ENCODE data around the gene RRAGD.
A peak's percentile ranks its signal among the peaks of the same experiment; 100 is the strongest.

The RRAGD gene

DNA sequence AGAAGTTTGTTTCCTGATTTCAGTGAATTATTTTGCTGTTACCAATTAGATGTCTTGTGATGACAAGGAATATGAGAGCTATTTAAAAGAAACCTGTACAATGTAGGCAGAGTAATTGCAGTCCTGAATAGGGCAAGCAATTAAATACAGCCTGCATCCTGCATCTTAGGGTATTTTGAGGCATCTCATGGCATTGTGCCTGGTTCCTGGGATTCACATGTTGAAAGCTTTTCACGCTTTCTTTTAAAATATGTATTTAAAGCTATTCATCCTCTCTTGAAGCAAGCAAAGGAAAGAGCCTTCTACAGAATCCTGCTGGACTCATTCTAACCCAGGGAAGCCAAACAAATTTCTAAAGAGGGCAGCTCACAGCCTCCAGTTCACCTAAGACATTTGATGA is 4.7 kb upstream of the RRAGD start:
- no peaks in the 10 kb centered on the region for H3K27me3 ChIP-seq
- no peak overlapping the region for H3K4me3 ChIP-seq (ENCODE audit: low read depth, low read length)
- TF ChIP-seq, protein P1, sequence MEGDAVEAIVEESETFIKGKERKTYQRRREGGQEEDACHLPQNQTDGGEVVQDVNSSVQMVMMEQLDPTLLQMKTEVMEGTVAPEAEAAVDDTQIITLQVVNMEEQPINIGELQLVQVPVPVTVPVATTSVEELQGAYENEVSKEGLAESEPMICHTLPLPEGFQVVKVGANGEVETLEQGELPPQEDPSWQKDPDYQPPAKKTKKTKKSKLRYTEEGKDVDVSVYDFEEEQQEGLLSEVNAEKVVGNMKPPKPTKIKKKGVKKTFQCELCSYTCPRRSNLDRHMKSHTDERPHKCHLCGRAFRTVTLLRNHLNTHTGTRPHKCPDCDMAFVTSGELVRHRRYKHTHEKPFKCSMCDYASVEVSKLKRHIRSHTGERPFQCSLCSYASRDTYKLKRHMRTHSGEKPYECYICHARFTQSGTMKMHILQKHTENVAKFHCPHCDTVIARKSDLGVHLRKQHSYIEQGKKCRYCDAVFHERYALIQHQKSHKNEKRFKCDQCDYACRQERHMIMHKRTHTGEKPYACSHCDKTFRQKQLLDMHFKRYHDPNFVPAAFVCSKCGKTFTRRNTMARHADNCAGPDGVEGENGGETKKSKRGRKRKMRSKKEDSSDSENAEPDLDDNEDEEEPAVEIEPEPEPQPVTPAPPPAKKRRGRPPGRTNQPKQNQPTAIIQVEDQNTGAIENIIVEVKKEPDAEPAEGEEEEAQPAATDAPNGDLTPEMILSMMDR (IDR thresholded peaks at IDR 0.05; ENCODE audit: low read depth, low read length): no peak
- H3K36me3 ChIP-seq: no peaks in the 10 kb centered on the region
- no peaks in the 10 kb centered on the region for H3K9me3 ChIP-seq
- no peak for DNase-seq
- H3K4me1 ChIP-seq: peaks cover 5% of the 10 kb centered on the region; the same call in 1 of the 2 replicates

DNA sequence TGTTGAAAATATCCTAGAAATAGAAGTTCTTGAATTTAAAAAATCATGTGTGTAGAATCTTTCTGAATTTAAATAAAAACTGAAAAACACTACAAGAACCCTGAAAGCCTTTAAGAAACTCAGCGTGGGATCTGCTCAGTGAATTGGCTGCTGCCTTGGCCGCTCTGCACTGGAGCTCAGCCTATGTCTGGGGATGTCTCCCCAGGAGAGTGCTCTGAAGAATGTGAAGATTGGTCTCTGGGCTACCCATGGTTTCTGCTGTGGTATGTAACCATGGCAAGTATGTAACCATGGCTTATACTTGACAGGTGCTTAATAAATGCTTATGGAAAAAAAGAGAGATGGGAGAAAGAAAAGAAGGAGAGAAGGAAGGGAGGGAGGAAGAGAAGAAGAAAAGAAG is 3.1 kb upstream of the RRAGD start:
- H3K4me3 ChIP-seq (ENCODE audit: low read depth, low read length): no peak overlapping the region
- no peaks in the 10 kb centered on the region for H3K36me3 ChIP-seq
- no peaks in the 10 kb centered on the region for H3K27me3 ChIP-seq
- no peak for DNase-seq
- no peaks in the 10 kb centered on the region for H3K9me3 ChIP-seq
- TF ChIP-seq, protein P1 (IDR thresholded peaks at IDR 0.05; ENCODE audit: low read depth, low read length): no peak
- peaks cover 8% of the 10 kb centered on the region for H3K4me1 ChIP-seq

DNA sequence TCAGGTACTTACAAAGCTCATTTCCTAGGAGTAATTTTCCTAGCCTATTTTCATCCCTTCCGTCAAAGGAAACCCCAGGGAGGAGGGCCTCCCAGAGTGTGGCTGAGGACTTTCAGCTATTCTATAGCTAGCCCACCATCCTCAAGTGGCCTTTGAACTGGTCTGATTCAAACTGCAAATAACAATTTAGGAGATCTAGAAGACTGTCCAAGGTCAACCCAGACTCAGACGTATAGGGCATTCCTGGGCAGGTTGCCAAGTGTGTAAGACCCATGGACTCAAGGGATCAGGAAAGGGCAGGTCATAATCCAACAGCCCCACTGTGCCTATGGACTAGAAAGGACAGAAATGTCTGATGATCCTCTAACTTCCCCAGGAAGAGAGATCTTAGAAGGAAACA is 2.1 kb upstream of the RRAGD start:
- TF ChIP-seq, protein P1 (IDR thresholded peaks at IDR 0.05; ENCODE audit: low read depth, low read length): no peak
- Histone ChIP-seq H3K27me3 (no peaks in the 10 kb centered on the region), H3K4me1 (peaks cover 8% of the 10 kb centered on the region), H3K36me3 (no peaks in the 10 kb centered on the region), H3K4me3 (ENCODE audit: low read depth, low read length) (no peak overlapping the region), H3K9me3 (no peaks in the 10 kb centered on the region)
- no peak for DNase-seq

DNA sequence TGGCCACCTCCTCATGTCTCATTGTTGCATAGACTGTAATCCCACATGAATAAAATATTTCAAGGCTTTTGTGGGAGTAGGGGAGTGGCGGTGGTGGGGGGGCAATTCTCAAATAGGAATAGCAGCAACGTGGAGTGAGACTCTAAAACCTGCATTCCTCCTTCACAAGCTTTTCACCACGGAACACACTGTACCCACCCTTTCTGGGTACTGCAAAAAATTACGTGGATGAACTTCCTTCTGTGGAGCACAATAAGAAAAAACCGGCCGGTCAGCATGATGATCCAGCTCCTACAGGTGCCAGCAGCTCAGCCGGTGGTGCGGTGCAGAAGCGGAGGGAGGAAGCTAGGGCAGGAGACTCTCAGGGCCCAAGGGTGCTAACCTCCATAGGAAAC is 930 bp upstream of the RRAGD start:
- no peak for DNase-seq
- Histone ChIP-seq H3K4me3 (ENCODE audit: low read depth, low read length) (peak overlapping the region; percentile 78), H3K36me3 (no peaks in the 10 kb centered on the region), H3K27me3 (no peaks in the 10 kb centered on the region), H3K9me3 (no peaks in the 10 kb centered on the region), H3K4me1 (peaks cover 8% of the 10 kb centered on the region)
- TF ChIP-seq, protein P1 (IDR thresholded peaks at IDR 0.05; ENCODE audit: low read depth, low read length): no peak

DNA sequence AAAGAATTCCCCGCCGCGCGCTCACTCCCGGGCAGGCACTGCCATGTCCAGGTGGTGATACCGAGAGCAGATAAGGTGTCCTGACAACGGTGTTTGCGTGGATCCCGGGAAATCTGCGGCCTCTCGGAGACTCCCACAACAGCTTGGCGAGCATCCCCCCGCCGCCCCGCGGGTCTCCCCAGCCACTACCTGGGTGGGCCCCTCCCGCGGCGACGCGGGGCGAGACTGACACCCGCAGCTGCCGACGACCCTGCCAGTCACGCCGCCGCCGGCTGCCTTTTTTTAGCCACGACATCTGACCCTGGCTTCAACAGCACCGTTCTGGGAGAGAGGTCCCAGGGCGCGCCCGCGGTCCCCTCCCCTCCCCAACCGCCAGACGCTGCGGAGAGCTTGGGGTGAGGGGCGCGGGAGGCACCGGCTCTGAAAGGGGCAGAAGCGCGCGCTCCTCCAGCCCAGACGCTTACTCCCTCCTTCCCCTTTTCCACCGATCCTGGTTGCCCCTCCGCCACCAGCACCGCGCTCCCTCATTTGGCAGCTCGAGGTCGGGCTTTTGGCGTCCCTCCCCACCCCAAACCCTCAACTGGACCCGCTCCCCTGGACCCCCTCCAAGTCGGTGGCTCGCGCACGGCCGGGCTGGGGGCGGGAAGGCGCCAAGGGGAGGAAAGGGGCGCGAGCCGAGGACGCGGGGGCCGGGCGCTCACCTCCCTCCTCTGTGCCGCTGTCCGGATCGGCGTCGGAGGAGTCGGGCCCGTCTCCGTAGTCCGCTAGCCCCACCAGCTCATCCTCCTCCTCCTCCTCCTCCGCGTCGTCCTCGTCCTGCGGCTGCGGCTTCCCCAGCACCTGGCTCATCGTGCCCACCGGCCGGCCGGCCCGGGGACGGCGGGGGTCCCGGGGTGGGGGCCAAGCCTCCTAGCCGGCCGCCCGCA is 665 bp downstream of the RRAGD start:
- H3K36me3 ChIP-seq: no peaks in the 10 kb centered on the region
- peak overlapping the region; percentile 78 for H3K4me3 ChIP-seq (ENCODE audit: low read depth, low read length)
- peaks cover 8% of the 10 kb centered on the region for H3K4me1 ChIP-seq
- no peaks in the 10 kb centered on the region for H3K9me3 ChIP-seq
- TF ChIP-seq, protein P1 (IDR thresholded peaks at IDR 0.05; ENCODE audit: low read depth, low read length): no peak
- H3K27me3 ChIP-seq: no peaks in the 10 kb centered on the region
- peak; percentile 61 for DNase-seq

DNA sequence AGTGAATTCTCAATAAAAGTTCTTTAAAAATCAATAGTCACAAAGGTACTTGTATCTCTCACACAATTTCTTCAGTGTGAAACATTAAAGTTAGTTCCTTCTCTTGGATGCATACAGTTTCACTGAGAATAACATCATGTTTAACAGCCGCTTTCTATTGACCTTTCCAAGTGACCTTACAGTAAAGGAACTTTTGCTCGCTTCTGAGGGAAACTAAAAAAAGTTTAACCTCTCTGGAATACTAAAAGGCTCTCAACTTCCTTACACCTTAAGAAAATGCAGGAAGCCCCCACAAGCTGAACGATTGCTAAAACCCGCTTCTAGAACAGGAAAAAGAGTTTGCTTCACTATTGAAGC is 1.3 kb downstream of the RRAGD start:
- TF ChIP-seq, protein P1 (IDR thresholded peaks at IDR 0.05; ENCODE audit: low read depth, low read length): no peak

More for the DNA sequence above, 1.3 kb downstream of the RRAGD start:
- Histone ChIP-seq H3K4me1 (peaks cover 8% of the 10 kb centered on the region), H3K9me3 (no peaks in the 10 kb centered on the region), H3K36me3 (no peaks in the 10 kb centered on the region), H3K27me3 (no peaks in the 10 kb centered on the region), H3K4me3 (ENCODE audit: low read depth, low read length) (peak overlapping the region; percentile 78)
- DNase-seq: no peak
